ENCODE data around the gene PFKP.
"Not testable (repeated sequence)": the region's sequence is repeated elsewhere in the genome, so short reads cannot be mapped to it uniquely, and the experiment has no call there.

PFKP gene

DNA sequence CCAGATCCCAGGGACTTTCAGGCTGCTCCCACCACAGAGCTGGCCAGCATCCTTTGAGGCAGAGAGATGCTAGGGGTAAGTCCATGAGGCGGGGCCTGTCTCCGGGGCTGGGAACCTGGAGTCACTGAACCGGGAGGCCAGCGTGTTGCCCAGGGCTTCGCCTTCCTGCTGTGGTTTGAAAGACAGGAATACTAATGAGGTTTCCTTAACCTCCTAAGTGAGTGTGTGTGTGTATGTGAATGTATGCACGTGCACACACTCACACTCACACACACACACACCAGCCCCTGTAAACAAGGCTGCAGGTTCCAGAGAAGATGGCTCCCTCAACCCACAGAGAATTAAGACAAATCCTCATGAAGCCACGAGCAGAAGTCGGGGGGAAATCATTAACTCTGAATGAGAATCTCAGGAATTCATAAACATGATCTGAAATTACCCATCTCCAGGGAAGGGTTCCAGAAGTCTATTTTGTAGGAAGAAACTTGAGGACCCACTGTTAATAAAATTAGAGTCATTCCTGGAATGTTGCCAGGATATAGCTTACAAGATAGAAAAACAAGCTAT, 20.3 kb upstream of the PFKP start:
- DNase-seq (ENCODE audit: low spot score), result no peak

DNA sequence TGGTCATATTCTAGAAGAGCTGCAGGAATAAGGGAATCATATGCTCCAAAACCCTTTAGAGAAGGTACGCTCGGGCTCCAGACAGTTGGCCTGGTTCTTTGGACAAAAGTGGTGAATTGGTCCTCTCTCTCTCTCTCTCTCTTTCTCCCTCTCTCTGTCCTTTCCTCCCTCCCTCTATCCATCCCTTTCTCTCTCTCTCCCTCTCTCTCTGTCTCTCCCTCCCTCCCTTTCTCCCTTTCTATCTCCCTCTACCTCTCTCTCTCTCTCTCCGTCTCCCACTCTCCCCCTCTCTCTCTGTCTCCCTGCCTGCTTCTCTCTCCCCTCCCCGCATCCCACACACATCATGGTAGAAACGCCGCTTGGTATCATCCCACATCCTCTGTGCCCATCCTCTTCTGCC, 19.8 kb upstream of the PFKP start:
- no peak for DNase-seq (ENCODE audit: low spot score)

DNA sequence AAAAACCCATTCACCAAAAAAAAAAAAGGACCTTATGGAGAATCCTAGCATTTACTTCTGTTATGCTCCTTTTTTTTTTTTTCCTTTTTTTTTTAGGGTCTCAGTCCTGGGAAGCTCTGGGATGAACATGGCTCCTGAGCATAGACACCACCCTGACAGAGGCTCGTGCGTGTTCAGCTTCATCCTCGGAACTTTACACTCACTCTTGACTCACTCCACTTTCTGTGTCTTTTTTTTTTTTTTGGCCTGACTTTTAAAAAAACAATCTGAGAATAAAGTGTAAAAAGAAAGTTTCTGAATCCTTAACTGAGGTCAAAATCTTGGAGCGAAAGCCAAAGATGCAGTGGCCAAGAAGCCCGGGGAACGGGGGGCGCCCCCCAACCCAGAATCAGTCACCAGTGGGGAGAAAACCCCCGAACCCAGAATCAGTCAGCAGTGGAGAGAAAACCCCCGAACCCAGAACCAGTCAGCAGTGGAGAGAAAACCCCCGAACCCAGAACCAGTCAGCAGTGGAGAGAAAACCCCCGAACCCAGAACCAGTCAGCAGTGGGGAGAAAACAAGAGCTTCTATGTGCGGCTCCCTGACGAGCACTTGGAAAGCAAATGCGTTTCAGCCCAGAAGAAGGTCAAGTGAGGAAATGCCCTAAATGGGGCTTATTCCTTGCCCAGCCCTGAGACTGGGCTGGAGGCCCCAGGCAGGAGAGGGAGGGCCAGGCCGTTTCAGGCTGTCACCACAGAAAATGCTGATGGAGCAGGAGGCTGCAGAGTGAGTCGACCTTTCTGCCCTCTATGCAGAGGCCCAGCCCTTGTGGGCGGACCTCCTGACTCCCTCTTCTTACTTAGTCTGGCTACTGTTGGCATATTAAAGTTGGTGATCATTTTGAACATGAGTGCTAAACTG, 19.0 kb upstream of the PFKP start:
- DNase-seq (ENCODE audit: low spot score), result peak; percentile 74

DNA sequence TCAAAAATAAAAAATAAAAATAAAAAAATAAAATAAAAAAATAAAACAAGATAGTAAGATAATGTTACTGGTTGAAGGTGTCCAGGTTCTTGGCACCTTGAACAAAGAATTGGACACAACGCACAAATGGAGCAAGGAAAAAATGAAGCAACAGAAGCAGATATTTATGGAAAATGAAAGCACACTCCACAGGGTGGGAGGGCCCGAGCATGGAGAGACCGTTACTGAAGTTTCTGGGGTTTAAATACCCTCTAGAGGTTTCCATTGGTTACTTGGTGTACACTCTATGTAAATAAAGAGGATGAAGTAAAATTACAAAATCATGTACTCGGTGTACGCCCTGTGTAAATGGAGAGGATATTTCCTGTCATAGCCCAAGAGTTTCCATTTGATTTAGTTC, 15.7 kb upstream of the PFKP start:
- DNase-seq (ENCODE audit: low spot score), result no peak

DNA sequence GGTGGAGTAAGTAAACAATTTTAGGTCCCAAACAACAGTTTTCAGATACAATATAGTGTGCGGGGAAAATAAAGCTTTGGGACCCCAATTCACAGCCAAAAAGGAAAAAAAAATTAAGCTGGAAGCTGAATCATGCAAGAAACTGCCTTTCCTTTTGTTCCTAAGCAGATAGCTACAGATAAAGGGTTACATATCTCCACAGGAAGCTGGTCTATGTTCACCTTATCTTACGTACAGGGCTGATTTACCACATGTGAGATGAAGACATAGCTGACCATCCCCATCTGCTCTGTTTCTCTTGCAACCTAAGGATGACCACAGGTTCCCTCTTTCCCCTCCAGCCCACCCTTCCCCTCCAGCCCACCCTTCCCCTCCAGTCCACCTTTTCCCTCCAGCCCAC, 14.2 kb upstream of the PFKP start:
- DNase-seq (ENCODE audit: low spot score), result no peak

DNA sequence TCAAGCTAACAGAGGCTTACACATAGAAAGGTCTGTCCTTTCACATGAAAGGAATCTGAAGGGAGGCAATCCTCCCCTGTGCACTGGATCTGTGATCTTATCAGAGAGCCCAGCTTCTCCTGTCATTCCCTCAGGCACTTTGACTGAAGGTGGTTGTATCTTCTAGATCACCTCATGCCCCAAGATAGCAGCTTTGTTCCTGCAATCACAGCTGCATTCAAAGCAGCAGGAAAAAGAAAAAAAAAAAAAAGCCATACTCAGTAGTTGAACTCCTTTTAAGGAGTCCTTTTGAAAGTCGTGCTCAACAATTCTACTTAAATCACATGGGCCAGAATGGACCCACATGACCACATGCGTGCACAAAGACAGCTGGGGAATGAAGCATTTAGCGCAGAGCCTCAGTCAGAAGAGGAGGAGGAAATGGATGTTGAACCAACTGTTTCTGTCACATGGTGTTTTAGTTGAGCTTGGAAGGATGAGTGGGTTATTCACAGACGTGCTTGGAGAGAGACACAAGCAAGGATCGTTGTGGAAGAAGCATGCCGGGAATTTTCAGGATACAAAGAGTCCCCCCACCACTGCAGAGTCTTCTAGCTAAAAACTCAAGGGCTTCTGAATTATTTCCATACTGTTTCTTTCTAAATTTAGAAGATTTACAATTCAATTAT, 13.0 kb upstream of the PFKP start:
- no peak for DNase-seq (ENCODE audit: low spot score)

DNA sequence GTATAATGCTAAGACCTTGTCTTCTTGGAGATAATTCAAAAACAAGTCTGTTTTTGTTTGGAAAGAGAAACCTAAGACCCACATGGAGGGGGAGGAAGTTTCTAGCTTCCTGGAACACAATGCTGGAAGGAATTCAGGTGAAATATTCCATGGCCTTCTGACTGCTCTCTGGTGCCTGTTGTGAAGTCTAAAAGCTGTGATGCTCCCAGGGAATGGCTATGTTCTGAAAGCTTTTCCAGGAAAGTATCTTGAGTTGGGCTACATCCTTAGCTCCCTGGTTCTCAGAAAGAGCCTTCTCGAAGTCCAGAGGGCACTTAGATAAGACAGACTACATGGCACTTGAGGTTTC, 12.5 kb upstream of the PFKP start:
- DNase-seq (ENCODE audit: low spot score), result no peak

DNA sequence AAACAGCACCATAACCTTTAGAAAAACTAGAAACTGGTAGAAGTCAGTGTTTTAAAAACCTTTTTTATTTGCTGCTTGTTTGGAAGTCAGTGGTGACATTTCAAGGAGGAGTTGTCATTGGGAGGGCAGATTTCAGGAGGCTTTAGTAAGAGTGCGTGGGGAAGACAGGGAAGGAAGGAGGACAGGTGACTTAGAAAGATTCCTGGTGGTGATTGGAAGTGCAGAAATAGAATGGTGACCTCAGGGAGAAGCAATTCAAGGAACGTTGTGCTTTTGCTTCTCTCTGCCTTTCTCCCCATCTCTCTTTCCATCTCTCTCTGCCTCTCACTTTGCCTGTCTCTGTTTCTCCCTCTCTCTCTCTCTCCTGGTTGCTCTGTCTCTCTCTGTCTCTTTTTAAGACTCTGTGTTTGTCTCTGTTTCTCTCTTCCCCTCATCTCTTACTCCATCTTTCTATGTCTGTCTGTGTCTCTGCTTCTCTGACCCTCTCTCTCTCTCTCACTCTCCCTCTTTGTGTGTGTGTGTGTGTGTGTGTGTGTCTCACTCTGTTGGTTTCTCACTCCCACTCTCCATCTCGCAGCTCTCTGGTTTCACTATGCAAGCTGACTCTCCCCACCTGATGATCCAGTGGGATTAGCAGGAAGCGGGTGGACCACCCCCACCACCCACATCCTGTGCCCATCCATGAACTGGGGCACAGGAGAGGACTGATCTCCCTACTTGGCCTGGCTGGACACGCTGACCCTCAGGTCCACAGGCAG, 10.9 kb upstream of the PFKP start:
- DNase-seq (ENCODE audit: low spot score), result no peak

DNA sequence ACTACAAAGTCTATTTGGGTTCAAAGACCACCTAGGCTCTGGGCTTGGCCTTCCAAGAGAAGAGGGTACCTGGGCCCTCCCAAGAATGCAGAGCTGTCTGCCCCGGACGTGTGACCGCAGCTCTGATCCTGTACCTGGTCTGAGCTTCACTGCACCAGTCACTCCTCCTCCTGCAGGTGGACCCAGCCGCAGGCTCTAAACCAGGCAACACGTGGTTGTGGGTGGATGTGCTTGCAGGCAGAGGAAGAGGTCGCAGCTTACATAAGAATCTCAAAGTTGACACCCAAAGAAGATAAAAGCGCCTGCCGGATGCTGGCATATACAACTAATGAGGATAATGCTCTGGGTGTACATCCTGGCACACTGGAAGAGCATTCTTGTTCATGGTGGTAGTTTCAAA, 9.4 kb upstream of the PFKP start:
- DNase-seq (ENCODE audit: low spot score), result no peak

DNA sequence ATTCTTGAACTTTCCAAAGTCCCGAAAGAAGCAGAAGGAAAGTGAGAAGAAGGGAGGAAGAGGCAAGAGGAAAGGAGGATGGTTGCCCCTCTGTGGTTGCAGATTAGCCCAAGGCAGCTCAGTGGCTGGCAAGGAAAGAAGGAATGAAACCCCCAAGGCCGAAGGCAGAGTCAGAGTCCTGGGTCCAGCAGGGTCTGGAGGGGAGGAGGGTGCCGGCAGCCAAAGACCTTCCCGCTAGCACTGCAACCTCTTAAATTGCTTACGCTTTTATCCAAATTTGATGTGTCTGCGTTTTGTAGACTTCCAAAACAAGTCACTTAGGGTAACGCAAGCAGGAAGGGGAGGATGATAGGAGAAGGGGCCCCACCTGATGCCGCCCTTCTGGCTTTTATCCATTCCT, 7.4 kb upstream of the PFKP start:
- DNase-seq (ENCODE audit: low spot score), result no peak

DNA sequence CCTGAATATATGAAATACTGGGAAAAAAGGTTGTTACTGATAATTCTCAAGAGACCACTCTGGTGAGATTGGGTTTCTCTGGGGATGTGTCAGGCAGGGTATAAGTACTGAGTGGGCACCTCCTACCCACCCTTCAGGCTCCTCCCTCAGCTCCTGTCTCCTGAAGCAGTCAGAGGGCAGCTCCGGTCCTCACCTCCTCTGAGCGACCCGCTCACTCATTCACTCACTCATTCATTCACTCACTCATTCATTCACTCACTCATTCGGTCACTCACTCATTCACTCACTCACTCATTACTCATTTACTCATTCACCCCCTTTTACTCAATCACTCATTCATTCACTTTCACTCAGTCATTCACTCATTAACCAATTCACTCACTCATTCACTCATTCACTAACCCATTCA, 6.9 kb upstream of the PFKP start:
- no peak for DNase-seq (ENCODE audit: low spot score)

DNA sequence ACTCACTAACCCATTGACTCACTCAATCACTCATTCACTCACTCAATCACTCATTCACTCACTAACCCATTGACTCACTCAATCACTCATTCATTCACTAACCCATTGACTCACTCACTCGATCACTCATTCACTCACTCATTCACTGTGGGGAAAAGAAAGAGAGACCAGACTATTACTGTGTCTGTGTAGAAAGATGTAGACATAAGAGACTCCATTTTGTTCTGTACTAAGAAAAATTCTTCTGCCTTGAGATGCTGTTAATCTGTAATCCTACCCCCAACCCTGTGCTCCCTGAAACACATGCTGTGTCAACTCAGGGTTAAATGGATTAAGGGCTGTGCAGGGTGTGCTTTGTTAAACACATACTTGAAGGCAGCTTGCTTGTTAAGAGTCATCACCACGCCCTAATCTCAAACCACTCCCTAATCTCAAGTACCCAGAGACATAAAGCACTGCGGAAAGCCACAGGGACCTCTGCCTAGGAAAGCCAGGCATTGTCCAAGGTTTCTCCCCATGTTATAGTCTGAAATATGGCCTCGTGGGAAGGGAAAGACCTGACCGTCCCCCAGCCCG, 5.9 kb upstream of the PFKP start:
- DNase-seq (ENCODE audit: low spot score), result not testable (repeated sequence)

DNA sequence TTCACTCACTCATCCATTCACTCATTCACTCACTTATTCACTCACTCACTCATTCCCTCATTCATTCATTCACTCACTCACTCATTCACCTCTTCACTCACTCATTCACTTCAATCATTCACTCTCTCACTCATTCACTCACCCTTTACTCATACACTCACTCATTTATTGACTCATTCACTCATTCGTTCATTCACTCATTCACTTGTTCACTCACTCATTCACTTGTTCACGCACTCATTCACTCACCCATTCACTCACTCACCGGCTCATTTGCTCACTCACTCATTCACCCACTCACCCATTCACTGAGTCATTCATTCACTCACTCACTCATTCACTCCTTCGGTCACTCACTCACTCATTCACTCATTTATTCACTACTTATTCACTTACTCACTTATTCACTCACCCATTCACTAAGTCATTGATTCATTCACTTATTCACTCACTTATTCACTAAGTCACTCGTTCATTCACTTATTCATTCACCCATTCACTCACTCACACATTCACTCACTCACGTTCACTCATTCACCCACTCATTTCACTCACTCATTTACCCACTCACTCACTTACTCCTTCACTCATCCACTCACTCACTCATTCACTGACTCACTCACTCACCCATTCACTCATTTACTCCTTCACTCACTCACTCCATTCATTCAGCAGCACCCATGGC, 4.7 kb upstream of the PFKP start:
- DNase-seq (ENCODE audit: low spot score), result no peak

DNA sequence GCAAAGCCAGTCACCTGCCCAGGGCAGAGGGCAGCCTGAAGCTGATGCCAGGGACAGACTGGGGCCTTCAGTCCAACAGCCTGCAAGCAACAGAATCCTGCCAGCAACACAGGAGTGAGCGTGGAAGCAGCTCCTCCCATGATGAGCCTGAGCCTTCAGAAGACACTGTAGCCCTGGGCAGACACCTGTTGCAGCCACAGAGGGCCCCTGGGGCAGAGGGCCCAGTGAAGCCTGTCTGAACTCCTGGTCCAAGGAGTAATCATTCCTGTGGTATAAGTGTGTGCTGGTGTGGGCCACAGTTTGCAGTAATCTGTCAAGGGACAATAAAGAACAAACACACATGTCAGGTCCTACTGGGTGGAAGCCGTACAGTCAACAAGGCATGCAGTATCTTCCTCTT, 2.9 kb upstream of the PFKP start:
- no peak for DNase-seq (ENCODE audit: low spot score)

DNA sequence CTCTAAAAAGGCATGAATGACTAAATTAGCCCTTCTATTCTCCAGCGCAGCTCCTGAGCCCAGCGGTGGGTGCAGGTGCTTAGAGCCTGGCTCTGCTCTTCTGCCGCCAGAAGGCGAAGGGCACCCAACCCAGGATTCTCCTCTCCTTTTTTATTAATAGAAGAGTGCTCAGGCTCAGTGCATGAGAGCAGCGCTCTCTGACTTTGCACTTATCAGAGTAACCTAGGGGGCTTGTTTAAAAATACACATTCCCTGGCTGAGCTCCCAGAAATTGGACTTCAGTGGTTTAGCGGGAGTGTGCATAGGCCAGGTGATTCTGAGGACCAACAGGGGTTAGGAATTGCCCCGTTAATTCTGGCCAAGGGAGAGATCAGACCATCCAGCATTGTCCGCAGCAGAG, 1.7 kb upstream of the PFKP start:
- no peak for DNase-seq (ENCODE audit: low spot score)

DNA sequence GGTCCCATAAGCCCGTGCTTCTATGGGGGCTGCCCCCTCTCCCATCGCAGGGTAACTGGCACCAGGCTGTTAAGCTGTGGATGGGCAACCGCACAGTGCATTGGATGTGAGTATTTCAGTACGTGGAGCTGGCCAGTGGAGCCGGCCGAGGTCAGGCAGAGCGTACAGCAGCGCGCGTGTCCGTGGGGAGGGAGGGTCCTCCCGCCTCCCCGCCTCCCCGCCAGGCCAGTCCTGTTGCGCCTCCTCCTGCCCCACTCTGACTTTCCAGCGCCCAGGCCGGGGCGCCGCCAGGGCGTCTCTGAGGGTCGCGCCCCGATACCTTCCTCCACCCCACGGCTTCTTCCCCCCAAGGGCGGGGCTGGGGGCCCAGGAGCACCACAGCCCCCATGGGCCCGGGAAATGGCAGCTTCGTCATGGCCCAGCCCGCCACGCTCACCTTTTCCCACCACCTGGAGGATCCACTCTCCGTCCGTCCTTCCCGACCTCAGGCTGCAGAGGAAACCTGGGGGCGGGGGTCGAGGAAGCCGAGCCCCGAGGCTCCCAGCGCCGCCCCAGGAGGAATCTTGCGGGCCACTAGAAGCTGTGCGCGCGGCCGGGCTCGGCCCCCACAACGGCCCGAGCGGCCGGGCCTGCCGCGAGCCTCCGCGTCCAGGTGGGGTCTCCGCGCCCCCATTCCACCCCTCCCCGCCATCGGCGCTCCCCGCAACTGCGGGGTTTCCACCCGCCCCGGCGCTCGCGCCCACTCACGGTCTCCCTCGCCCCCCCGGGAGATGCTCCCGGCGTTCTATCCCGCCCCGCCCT, 831 bp upstream of the PFKP start:
- DNase-seq (ENCODE audit: low spot score), result no peak

DNA sequence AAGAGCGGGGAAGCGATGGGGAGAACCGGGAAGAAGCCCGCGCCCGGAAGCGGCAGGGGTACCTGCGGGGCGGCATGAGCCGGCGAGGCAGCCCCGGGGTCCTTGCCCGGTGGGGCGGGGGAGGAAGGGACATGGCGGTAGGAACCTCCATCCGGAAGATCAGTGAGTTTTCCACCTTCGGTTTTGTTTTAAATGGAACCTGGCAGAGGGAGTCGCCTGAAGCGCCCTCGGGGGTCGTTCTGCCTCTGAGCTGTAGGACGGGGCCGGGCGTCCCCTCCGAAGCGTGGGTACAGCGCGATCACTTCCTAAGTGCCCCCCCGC, 471 bp downstream of the PFKP start:
- no peak for DNase-seq (ENCODE audit: low spot score)

DNA sequence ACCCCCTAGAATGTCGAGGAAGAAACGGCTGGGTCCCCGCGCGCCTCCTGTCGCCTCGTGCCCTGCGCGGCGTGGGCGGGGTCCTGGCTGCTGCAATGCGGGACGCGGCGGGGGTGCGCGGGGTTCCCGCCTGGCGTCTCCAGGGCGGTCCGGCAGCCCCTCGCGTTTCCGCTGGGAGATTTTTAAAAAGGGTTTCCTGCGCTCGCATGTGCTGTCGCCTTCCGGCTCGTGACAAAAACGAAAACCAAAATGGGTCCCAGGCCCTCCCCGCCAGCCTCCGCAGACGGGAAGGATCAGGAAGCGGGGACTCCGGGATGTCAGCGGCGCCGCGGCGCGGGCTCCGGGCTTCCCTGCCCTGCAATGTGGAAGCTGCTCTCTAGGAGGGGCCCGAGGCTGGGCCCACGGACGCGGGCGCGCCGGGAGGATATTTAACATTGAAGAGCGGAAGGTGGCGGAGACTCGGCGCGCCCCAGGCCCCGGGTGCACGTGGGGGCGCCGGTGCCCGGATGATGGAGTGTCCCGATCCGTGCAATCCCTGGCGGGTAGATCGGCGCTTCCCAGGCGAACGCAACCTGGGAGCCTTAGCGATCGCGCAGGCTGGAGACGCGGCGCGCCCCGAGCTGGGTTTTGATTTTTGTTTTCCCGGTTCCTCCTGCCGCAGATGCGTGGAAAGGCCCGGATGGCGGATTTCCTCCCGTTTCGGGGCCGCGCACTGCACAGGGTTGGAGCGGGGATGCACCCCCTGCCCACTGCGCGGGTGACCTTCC, 1.0 kb downstream of the PFKP start:
- DNase-seq (ENCODE audit: low spot score), result peak; percentile 78

DNA sequence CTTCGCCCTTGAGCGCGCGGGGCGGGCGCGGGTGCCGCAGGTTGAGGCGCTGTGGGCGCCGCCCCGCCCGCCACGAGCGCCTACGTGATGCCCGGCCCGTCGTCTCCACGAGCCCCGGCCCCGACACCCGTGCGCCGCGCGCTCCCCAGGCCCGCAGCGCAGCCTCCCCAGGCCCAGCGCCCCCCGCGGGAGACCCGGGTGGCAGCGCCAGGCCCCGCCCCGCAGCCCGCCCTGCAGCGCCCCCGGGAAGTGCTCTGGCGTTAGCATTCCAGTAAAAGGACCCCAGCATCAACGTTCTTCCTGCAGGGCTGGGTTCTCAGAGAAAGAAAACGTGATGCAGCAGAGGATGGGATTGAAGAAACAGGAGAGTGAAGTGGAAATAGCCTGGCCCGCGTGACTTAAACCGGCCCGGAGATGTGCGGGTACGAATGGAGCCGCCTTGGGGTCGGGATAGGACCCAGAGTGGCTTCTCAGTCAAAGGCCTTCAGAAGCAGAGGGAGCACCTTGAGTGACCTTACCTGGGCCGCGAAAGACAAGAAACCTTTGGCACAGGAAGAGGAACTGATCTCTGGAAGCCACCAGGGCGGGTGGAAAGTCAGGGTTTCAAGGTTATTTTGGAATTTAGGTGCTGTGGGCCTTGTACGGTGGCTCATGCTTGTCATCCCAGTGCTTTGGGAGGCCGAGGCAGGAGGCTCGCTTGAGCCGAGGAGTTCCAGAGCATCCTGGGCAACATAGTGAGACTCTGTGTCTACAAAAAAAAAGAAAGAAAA, 1.8 kb downstream of the PFKP start:
- peak; percentile 74 for DNase-seq (ENCODE audit: low spot score)

DNA sequence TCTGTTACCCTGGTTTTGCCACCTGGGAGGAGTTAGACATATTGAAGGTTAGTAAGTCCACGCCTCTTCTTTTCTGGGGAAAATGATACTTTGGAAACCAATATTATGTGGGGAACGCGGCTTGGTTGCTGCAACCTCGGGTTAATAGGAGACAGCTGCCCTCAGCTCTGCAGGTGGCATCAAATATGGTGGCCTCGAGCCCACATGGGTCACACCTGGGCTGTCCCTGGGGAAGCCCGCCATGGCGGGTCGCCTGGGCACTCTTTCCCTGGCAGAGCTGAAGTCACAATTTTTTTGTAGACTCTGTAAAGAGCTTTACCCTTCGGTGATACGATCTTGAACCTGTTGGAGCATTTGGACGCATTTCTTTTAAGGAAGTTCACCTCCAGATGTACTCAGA, 2.5 kb downstream of the PFKP start:
- DNase-seq (ENCODE audit: low spot score), result no peak
